GM12878 (cell line): Measurements from ENCODE around the gene FLT4. TPM values are rescaled to one million over a fixed set of nuclear protein-coding genes. Genes with fewer than 3 reads are reported as not detected.

ENCODE experiments used
- ATAC-seq: fragments of 200-7000 bp; cut with Tn5 transposase; 3 replicates; pipeline ENCODE4 v1.9.1; 2020; ENCODE audit warnings: mild to moderate bottlenecking, moderate library complexity
- BruUV-seq: library from RNA; stranded (reverse); fragments of 400-500 nt; replicated peaks from 2 replicates; lab custom pipeline; 2021; lab: Mats Ljungman, UMichigan
- CTCF ChIA-PET: fragments of 300-600 bp; sonication (Branson Sonifier 250); formaldehyde crosslinking; extraction: SDS; loops from one replicate; lab custom pipeline; 2021; ENCODE audit warnings: inconsistent platforms; lab: Yijun Ruan, JAX
- POLR2A ChIA-PET: fragments of 350-600 bp; formaldehyde crosslinking; extraction: SDS; loops from one replicate; lab custom pipeline; 2021; ENCODE audit warnings: inconsistent platforms; lab: Charles Lee
- RAD21 ChIA-PET: fragments of 300-600 bp; sonication (Branson Sonifier 250); formaldehyde crosslinking; loops from one replicate; lab custom pipeline; 2023; ENCODE audit warnings: antibody characterized with exemption; ENCODE audit not compliant: unreplicated experiment; lab: Charles Lee
- SMC1A ChIA-PET: fragments of 300-600 bp; sonication (Branson Sonifier 250); formaldehyde crosslinking; loops from one replicate; lab custom pipeline; 2023; ENCODE audit not compliant: unreplicated experiment, uncharacterized antibody; lab: Charles Lee
- DNase-seq: peaks from one replicate; pipeline ENCODE4 v3.0.0-alpha.2; 2011; ENCODE audit warnings: low read depth, low spot score
- FAIRE-seq: peaks from 3 replicates; lab custom pipeline; 2011; peaks lifted over from hg19 to GRCh38; lab: Jason Lieb, UNC
- H2AFZ ChIP-seq: 2 replicates; pipeline ENCODE4 v1.6.0; 2011; ENCODE audit warnings: low read depth, low read length, control low read depth; ENCODE audit not compliant: control insufficient read depth
- H3K27ac ChIP-seq: 2 replicates; pipeline ENCODE4 v1.5.1; 2011; ENCODE audit warnings: control low read depth; ENCODE audit not compliant: control insufficient read depth, insufficient read depth
- H3K27me3 ChIP-seq, 2 experiments: replicated peaks in 1 of 2; 2 replicates each; pipeline versions ENCODE4 v1.6.0 to v1.6.1; 2011; ENCODE audit warnings: low read length in 1 of 2; ENCODE audit not compliant: control insufficient read depth in 2 of 2, insufficient read depth in 2 of 2
- H3K36me3 ChIP-seq, 2 experiments: 2 replicates each; pipeline ENCODE4 v1.5.1; 2011; ENCODE audit warnings: low read length in 1 of 2; ENCODE audit not compliant: control insufficient read depth in 2 of 2, insufficient read depth in 2 of 2
- H3K4me1 ChIP-seq: 2 replicates; pipeline ENCODE4 v1.6.1; 2011; ENCODE audit warnings: mild to moderate bottlenecking, low read length, moderate library complexity, mixed read lengths; ENCODE audit not compliant: control insufficient read depth, insufficient read depth
- H3K4me2 ChIP-seq: 2 replicates; pipeline ENCODE4 v1.6.0; 2011; ENCODE audit warnings: control low read depth; ENCODE audit not compliant: control insufficient read depth, insufficient read depth
- H3K4me3 ChIP-seq: fragments of 200-600 bp; sonication (generic); 2 replicates; pipeline ENCODE4 v1.5.1; 2016
- H3K79me2 ChIP-seq: 2 replicates; pipeline ENCODE4 v1.6.0; 2011; ENCODE audit warnings: low read length; ENCODE audit not compliant: control insufficient read depth, insufficient read depth
- H3K9ac ChIP-seq: 2 replicates; pipeline ENCODE4 v1.8.0; 2011; ENCODE audit warnings: low read length, control low read depth, mixed read lengths; ENCODE audit not compliant: control insufficient read depth, insufficient read depth
- H3K9me3 ChIP-seq: replicated peaks from 3 replicates; pipeline ENCODE4 v1.5.1; 2011; ENCODE audit warnings: mild to moderate bottlenecking, low read length; ENCODE audit not compliant: control insufficient read depth, insufficient read depth
- H4K20me1 ChIP-seq: 2 replicates; pipeline ENCODE4 v1.6.0; 2011; ENCODE audit not compliant: control insufficient read depth, insufficient read depth
- ASH2L ChIP-seq: fragments of 300-600, 200-600 bp; sonication (generic); IDR thresholded peaks from 2 replicates; pipeline ENCODE4 v1.6.1; 2017; ENCODE audit warnings: low read depth, mild to moderate bottlenecking, borderline replicate concordance
- ATF7 ChIP-seq: fragments of 450-650 bp; IDR thresholded peaks from 2 replicates; pipeline ENCODE4 v1.6.1; 2016; ENCODE audit warnings: low read depth, mild to moderate bottlenecking
- BHLHE40 ChIP-seq, 2 experiments: fragments of 450-650 bp in 1 of 2; IDR thresholded peaks; 2 replicates each; pipeline ENCODE4 v1.6.1; 2011 to 2017; ENCODE audit warnings: low read depth in 2 of 2, borderline replicate concordance in 1 of 2, improper control_type of control experiment in 1 of 2, low read length in 1 of 2, mild to moderate bottlenecking in 1 of 2
- IKZF1 ChIP-seq: fragments of 450-650 bp; conservative IDR thresholded peaks from 2 replicates; pipeline ENCODE4 v1.6.1; 2017; ENCODE audit warnings: antibody characterized with exemption, mild to moderate bottlenecking
- NBN ChIP-seq: fragments of 450-650 bp; IDR thresholded peaks from 2 replicates; pipeline ENCODE4 v1.6.1; 2016
- NFXL1 ChIP-seq: fragments of 450-650 bp; IDR thresholded peaks from 2 replicates; pipeline ENCODE4 v1.6.1; 2017; ENCODE audit warnings: antibody characterized with exemption, mild to moderate bottlenecking, borderline replicate concordance
- NFYB ChIP-seq: IDR thresholded peaks from 2 replicates; pipeline ENCODE4 v1.6.1; 2011; ENCODE audit warnings: low read depth, mild to moderate bottlenecking, low read length, improper control_type of control experiment, moderate library complexity; ENCODE audit not compliant: insufficient read depth
- RBBP5 ChIP-seq: fragments of 200-600 bp; sonication (generic); conservative IDR thresholded peaks from 2 replicates; pipeline ENCODE4 v1.6.1; 2016
- SREBF2 ChIP-seq: IDR thresholded peaks from 2 replicates; pipeline ENCODE4 v1.6.1; 2012; ENCODE audit warnings: mild to moderate bottlenecking, low read length
- ZBED1 ChIP-seq: IDR thresholded peaks from 2 replicates; pipeline ENCODE4 v1.6.1; 2016; ENCODE audit warnings: borderline replicate concordance
- WGBS: methylation state at CpG from one replicate; pipeline ENCODE4 v1.1.6; 2016; ENCODE audit warnings: low lambda C conversion rate; ENCODE audit not compliant: insufficient replicate concordance, insufficient coverage; ENCODE audit errors: missing lambda C conversion rate; 5-methylcytosine and 5-hydroxymethylcytosine counted together
- in situ Hi-C: fragments of 300-500 bp; cut with MboI; formaldehyde crosslinking; loops from 9 replicates; pipeline ENCODE4 v1.14.3; 2018; ENCODE audit warnings: mixed read lengths
- intact Hi-C: fragments of 100-400 bp; cut with micrococcal nuclease; formaldehyde crosslinking; loops from one replicate; pipeline ENCODE4 v1.14.2; 2022; ENCODE audit not compliant: unreplicated experiment
- polyA plus RNA-seq, 11 experiments: library from polyadenylated mRNA; depleted of rRNA in 4 of 11; unstranded in 6 of 11; stranded (reverse) in 5 of 11; fragments of >200 nt; fragmentation: Nextera tagmentation in 4 of 11; fragmentation: Illumina TruSeq in 1 of 11; extraction: Ambion mirVana in 4 of 11; extraction: Trizol in 1 of 11; gene quantifications; 1 replicate in 1 of 11; 2 replicates in 10 of 11; pipeline versions ENCODE4 v1.2.1 to v1.2.3, GENCODE V29; 2011 to 2016; ENCODE audit warnings: inconsistent platforms in 2 of 11, missing spikeins in 2 of 11, low read depth in 1 of 11
- total RNA-seq, 4 experiments: library from RNA; depleted of rRNA in 3 of 4; stranded (reverse); fragments of >200 nt in 3 of 4; fragmentation: Illumina TruSeq in 1 of 4; extraction: Trizol in 1 of 4; gene quantifications; 2 replicates each; pipeline versions ENCODE4 v1.2.1 to v1.2.3, GENCODE V29; 2013 to 2021
- TF ChIP-seq, protein P1 (sequence below): fragments of 450-650 bp; IDR thresholded peaks from 2 replicates; pipeline ENCODE4 v1.6.1; 2018; ENCODE audit warnings: borderline replicate concordance, mild to moderate bottlenecking; ENCODE audit not compliant: partially characterized antibody
- TF ChIP-seq, protein P2 (sequence below): IDR thresholded peaks from 2 replicates; pipeline ENCODE4 v1.6.1; 2011; ENCODE audit warnings: mild to moderate bottlenecking, low read depth, low read length, moderate library complexity; ENCODE audit not compliant: insufficient replicate concordance
- TF ChIP-seq, protein P3 (sequence below): IDR thresholded peaks from 2 replicates; pipeline ENCODE4 v1.6.1; 2012; ENCODE audit warnings: low read depth, low read length, improper control_type of control experiment
- TF ChIP-seq, protein P4 (sequence below): fragments of 450-650 bp; IDR thresholded peaks from 2 replicates; pipeline ENCODE4 v1.6.1; 2017; ENCODE audit warnings: mild to moderate bottlenecking, moderate library complexity

Gene FLT4
- total and polyA plus RNA-seq, 10 of the 15 experiments (the other 5 are each of a cell fraction or from before 2014, with no cell fraction given), result 0.18 TPM; not detected in 9

DNA sequence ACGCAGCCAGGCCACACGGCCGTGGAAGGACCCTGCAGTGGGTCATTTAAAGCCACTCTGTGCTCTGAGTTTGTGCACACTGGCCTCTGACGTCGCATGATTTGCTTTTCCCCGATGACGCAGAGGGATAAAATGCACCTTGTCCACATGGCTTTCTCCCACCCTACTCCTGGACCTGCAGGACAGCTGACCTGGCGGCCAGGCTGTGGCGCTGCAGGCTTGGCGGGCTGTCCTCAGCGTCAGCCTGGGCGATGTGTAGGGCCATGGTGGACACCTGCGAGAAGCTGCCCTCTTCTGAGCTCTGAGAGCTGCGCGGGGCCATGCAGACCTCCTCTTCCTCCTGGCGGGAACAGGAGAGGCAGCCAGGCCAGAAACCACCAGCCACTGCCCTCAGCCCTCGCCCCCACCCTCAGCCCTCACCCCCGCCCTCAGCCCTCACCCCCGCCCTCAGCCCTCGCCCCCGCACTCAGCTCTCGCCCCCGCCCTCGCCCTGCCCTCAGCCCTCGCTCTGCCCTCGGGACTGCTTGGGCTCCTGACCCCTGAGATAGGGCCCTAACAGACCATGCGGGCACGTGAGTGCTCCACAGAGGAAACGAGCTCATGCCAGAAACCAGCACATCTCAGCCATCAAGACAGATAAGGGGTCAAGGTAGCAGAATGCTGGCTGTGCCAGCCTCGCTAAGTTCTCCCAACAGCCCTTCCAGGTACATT lies 38.1 kb downstream of the FLT4 start:
- Histone ChIP-seq H3K9me3 (no peaks in the 10 kb centered on the region), H3K27me3 (no peaks in the 10 kb centered on the region), H3K27ac (no peak overlapping the region), H3K36me3 (no peaks in the 10 kb centered on the region), H3K4me1 (no peaks in the 10 kb centered on the region), H3K4me3 (no peak overlapping the region), H3K4me2 (no peak overlapping the region), H3K79me2 (no peaks in the 10 kb centered on the region), H4K20me1 (no peaks in the 10 kb centered on the region), H3K9ac (no peak overlapping the region), H2AFZ (no peak overlapping the region)
- intact Hi-C loops, result no loop called here
- ChIA-PET CTCF (no interaction called here), POLR2A (no interaction called here), RAD21 (no interaction called here), SMC1A (no interaction called here)
- no peak for ATAC-seq
- BruUV-seq, result no TSS peak
- DNase-seq, result no peak
- FAIRE-seq, result no peak
- WGBS, result 56% methylated on average over 25 of the region's 30 CpGs
- TF ChIP-seq ATF7 (no peak), ZBED1 (no peak), IKZF1 (no peak), SREBF2 (no peak), ASH2L (no peak), NBN (no peak), NFYB (no peak), NFXL1 (no peak), RBBP5 (no peak), BHLHE40 (IDR thresholded peaks at IDR 0.05; ENCODE audit: borderline replicate concordance in 1 of 2, low read depth in 2 of 2, low read length in 1 of 2) (no peak)
- TF ChIP-seq, protein P1, sequence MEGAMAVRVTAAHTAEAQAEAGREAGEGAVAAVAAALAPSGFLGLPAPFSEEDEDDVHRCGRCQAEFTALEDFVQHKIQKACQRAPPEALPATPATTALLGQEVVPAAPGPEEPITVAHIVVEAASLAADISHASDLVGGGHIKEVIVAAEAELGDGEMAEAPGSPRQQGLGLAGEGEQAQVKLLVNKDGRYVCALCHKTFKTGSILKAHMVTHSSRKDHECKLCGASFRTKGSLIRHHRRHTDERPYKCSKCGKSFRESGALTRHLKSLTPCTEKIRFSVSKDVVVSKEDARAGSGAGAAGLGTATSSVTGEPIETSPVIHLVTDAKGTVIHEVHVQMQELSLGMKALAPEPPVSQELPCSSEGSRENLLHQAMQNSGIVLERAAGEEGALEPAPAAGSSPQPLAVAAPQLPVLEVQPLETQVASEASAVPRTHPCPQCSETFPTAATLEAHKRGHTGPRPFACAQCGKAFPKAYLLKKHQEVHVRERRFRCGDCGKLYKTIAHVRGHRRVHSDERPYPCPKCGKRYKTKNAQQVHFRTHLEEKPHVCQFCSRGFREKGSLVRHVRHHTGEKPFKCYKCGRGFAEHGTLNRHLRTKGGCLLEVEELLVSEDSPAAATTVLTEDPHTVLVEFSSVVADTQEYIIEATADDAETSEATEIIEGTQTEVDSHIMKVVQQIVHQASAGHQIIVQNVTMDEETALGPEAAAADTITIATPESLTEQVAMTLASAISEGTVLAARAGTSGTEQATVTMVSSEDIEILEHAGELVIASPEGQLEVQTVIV, result no peak
- TF ChIP-seq, protein P2, sequence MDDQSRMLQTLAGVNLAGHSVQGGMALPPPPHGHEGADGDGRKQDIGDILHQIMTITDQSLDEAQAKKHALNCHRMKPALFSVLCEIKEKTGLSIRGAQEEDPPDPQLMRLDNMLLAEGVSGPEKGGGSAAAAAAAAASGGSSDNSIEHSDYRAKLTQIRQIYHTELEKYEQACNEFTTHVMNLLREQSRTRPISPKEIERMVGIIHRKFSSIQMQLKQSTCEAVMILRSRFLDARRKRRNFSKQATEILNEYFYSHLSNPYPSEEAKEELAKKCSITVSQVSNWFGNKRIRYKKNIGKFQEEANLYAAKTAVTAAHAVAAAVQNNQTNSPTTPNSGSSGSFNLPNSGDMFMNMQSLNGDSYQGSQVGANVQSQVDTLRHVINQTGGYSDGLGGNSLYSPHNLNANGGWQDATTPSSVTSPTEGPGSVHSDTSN, result no peak
- TF ChIP-seq, protein P3, sequence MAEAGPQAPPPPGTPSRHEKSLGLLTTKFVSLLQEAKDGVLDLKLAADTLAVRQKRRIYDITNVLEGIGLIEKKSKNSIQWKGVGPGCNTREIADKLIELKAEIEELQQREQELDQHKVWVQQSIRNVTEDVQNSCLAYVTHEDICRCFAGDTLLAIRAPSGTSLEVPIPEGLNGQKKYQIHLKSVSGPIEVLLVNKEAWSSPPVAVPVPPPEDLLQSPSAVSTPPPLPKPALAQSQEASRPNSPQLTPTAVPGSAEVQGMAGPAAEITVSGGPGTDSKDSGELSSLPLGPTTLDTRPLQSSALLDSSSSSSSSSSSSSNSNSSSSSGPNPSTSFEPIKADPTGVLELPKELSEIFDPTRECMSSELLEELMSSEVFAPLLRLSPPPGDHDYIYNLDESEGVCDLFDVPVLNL, result no peak
- TF ChIP-seq, protein P4, sequence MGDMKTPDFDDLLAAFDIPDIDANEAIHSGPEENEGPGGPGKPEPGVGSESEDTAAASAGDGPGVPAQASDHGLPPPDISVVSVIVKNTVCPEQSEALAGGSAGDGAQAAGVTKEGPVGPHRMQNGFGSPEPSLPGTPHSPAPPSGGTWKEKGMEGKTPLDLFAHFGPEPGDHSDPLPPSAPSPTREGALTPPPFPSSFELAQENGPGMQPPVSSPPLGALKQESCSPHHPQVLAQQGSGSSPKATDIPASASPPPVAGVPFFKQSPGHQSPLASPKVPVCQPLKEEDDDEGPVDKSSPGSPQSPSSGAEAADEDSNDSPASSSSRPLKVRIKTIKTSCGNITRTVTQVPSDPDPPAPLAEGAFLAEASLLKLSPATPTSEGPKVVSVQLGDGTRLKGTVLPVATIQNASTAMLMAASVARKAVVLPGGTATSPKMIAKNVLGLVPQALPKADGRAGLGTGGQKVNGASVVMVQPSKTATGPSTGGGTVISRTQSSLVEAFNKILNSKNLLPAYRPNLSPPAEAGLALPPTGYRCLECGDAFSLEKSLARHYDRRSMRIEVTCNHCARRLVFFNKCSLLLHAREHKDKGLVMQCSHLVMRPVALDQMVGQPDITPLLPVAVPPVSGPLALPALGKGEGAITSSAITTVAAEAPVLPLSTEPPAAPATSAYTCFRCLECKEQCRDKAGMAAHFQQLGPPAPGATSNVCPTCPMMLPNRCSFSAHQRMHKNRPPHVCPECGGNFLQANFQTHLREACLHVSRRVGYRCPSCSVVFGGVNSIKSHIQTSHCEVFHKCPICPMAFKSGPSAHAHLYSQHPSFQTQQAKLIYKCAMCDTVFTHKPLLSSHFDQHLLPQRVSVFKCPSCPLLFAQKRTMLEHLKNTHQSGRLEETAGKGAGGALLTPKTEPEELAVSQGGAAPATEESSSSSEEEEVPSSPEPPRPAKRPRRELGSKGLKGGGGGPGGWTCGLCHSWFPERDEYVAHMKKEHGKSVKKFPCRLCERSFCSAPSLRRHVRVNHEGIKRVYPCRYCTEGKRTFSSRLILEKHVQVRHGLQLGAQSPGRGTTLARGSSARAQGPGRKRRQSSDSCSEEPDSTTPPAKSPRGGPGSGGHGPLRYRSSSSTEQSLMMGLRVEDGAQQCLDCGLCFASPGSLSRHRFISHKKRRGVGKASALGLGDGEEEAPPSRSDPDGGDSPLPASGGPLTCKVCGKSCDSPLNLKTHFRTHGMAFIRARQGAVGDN, result no peak
- in situ Hi-C loops, result no loop called here
